ENCODE results near the gene SPATA2L. TPM values are rescaled to one million over a fixed set of nuclear protein-coding genes. Genes with fewer than 3 reads are reported as not detected.
"Not testable (repeated sequence)": the region's sequence is repeated elsewhere in the genome, so short reads cannot be mapped to it uniquely, and the experiment has no call there.

SPATA2L gene
- total RNA-seq, 1 donor from 2014 or later = 24.0 TPM

GRCh38 chr16:89706518-89707260 lies 5.2 kb upstream of the SPATA2L start:
- Histone ChIP-seq H3K27me3 (ENCODE audit: control insufficient read depth, insufficient read depth, low read length) (no peaks in the 10 kb centered on the region), H3K4me3 (ENCODE audit: low read depth, low read length) (no peak overlapping the region), H3K36me3 (ENCODE audit: control insufficient read depth, insufficient read depth, low read length) (no peaks in the 10 kb centered on the region)
- TF ChIP-seq, protein P1, sequence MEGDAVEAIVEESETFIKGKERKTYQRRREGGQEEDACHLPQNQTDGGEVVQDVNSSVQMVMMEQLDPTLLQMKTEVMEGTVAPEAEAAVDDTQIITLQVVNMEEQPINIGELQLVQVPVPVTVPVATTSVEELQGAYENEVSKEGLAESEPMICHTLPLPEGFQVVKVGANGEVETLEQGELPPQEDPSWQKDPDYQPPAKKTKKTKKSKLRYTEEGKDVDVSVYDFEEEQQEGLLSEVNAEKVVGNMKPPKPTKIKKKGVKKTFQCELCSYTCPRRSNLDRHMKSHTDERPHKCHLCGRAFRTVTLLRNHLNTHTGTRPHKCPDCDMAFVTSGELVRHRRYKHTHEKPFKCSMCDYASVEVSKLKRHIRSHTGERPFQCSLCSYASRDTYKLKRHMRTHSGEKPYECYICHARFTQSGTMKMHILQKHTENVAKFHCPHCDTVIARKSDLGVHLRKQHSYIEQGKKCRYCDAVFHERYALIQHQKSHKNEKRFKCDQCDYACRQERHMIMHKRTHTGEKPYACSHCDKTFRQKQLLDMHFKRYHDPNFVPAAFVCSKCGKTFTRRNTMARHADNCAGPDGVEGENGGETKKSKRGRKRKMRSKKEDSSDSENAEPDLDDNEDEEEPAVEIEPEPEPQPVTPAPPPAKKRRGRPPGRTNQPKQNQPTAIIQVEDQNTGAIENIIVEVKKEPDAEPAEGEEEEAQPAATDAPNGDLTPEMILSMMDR (IDR thresholded peaks at IDR 0.05; ENCODE audit: insufficient read depth, low read length, poor library complexity, severe bottlenecking) = no peak
- DNase-seq (ENCODE audit: low read depth) = no peak

GRCh38 chr16:89705006-89705405 lies 3.5 kb upstream of the SPATA2L start:
- H3K27me3 ChIP-seq (ENCODE audit: control insufficient read depth, insufficient read depth, low read length) = no peaks in the 10 kb centered on the region
- no peak overlapping the region for H3K4me3 ChIP-seq (ENCODE audit: low read depth, low read length)
- no peaks in the 10 kb centered on the region for H3K36me3 ChIP-seq (ENCODE audit: control insufficient read depth, insufficient read depth, low read length)
- no peak for DNase-seq (ENCODE audit: low read depth)
- TF ChIP-seq, protein P1 (IDR thresholded peaks at IDR 0.05; ENCODE audit: insufficient read depth, low read length, poor library complexity, severe bottlenecking) = no peak

GRCh38 chr16:89704281-89704680 lies 2.8 kb upstream of the SPATA2L start:
- H3K36me3 ChIP-seq (ENCODE audit: control insufficient read depth, insufficient read depth, low read length) = no peaks in the 10 kb centered on the region
- H3K27me3 ChIP-seq (ENCODE audit: control insufficient read depth, insufficient read depth, low read length) = no peaks in the 10 kb centered on the region
- H3K4me3 ChIP-seq (ENCODE audit: low read depth, low read length) = no peak overlapping the region
- DNase-seq (ENCODE audit: low read depth) = no peak
- TF ChIP-seq, protein P1 (IDR thresholded peaks at IDR 0.05; ENCODE audit: insufficient read depth, low read length, poor library complexity, severe bottlenecking) = no peak

GRCh38 chr16:89700649-89701424 lies 668 bp downstream of the SPATA2L start:
- TF ChIP-seq, protein P1 (IDR thresholded peaks at IDR 0.05; ENCODE audit: insufficient read depth, low read length, poor library complexity, severe bottlenecking) = peak; percentile 24
- Histone ChIP-seq H3K4me3 (ENCODE audit: low read depth, low read length) (peak overlapping the region; percentile 57), H3K36me3 (ENCODE audit: control insufficient read depth, insufficient read depth, low read length) (no peaks in the 10 kb centered on the region), H3K27me3 (ENCODE audit: control insufficient read depth, insufficient read depth, low read length) (no peaks in the 10 kb centered on the region)
- no peak for DNase-seq (ENCODE audit: low read depth)

DNA sequence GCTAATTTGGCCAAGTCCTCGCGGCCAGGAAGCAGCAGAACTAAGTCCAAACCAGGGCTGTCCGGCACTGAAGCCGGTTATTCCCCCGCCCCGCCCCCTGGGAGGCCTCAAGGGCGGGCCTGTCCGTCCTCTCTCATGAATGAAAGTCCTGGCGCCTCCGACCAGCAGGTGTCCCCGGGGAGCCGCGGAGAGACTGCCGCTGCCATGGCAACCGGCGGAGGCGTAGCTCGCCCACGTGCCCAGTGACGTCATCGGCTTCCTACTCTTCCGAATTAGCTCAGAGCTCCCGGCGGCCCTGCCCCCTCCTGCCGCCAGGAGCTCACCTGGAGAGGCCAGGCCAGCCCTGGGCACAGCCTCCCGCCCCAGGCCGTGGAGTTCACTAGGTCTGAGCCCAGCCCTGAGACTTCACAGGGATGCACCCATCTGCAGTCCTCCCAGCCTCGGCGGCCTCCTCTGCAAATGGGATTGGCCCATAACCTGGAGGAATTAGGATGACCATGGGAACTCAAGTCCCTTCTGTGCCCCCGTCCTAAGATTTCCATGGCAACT lies 1.3 kb downstream of the SPATA2L start:
- TF ChIP-seq, protein P1 (IDR thresholded peaks at IDR 0.05; ENCODE audit: insufficient read depth, low read length, poor library complexity, severe bottlenecking) = peak; percentile 85
- peak overlapping the region; percentile 57 for H3K4me3 ChIP-seq (ENCODE audit: low read depth, low read length)

DNA sequence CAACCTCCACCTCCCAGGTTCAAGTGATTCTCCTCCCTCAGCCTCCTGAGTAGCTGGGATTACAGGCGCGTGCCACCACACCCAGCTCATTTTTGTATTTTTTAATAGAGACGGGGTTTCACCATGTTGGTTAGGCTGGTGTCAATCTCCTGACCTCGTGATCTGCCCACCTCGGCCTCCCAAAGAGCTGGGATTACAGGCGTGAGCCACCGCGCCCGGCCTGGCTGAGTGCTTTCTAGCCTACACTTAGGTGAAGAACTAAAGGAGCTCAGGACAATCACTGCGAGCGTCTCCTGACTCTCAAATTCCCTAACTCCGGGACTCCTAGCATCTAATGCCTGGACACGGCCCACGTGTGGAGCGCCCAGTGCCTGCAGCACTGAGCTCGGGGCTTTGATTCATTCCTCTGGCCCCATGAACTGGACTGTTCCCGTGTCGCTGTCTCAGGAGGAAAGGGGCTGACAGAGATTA lies 1.8 kb downstream of the SPATA2L start:
- DNase-seq (ENCODE audit: low read depth); H3K27me3 ChIP-seq (ENCODE audit: control insufficient read depth, insufficient read depth, low read length); H3K36me3 ChIP-seq (ENCODE audit: control insufficient read depth, insufficient read depth, low read length); H3K4me3 ChIP-seq (ENCODE audit: low read depth, low read length): not testable (repeated sequence)

More for the DNA sequence above, 1.3 kb downstream of the SPATA2L start:
- Histone ChIP-seq H3K36me3 (ENCODE audit: control insufficient read depth, insufficient read depth, low read length) (no peaks in the 10 kb centered on the region), H3K27me3 (ENCODE audit: control insufficient read depth, insufficient read depth, low read length) (no peaks in the 10 kb centered on the region)
- peak; percentile 90 for DNase-seq (ENCODE audit: low read depth)

DNA sequence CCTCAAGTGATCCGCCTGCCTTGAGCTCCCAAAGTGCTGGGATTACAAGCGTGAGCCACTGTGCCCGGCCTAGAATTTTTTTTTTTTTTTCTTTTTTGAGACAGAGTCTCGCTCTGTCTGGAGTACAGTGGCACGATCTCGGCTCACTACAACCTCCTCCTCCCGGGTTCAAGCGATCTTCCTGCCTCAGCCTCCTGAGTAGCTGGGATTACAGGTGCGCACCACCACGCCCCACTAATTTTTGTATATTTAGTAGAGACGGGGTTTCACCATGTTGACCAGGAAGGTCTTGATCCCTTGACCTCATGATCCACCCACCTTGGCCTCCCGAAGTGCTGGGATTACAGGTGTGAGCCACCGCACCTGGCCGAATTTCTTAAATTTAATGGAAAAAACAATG lies 2.8 kb downstream of the SPATA2L start:
- not testable (repeated sequence) for H3K36me3 ChIP-seq (ENCODE audit: control insufficient read depth, insufficient read depth, low read length); H3K4me3 ChIP-seq (ENCODE audit: low read depth, low read length); DNase-seq (ENCODE audit: low read depth); H3K27me3 ChIP-seq (ENCODE audit: control insufficient read depth, insufficient read depth, low read length)
